MM.1S (cell line): ENCODE results near the gene SLC12A6.

Experiments used
- CTCF ChIP-seq: fragments of 300-600 bp; sonication (generic); IDR thresholded peaks from 2 replicates; pipeline ENCODE4 v1.5.1; 2016; ENCODE audit warnings: antibody characterized with exemption, low read length, mixed read lengths
- EZH2 ChIP-seq: fragments of 300-600 bp; sonication (generic); optimal IDR thresholded peaks from 2 replicates; pipeline ENCODE3; 2017; ENCODE audit warnings: low read depth, mild to moderate bottlenecking, antibody characterized with exemption, low read length, mixed read lengths
- EZH2phosphoT487 ChIP-seq: fragments of 300-600 bp; sonication (generic); IDR thresholded peaks from 2 replicates; pipeline ENCODE4 v1.6.1; 2018; ENCODE audit warnings: antibody characterized with exemption, low read length

GRCh38 chr15:34331809-34332208 is 5.8 kb downstream of the SLC12A6 start:
- no peak for TF ChIP-seq CTCF
- no peak for TF ChIP-seq EZH2
- TF ChIP-seq EZH2phosphoT487: no peak
